ENCODE results near the gene ESF1. TPM values are rescaled to one million over a fixed set of nuclear protein-coding genes. Genes with fewer than 3 reads are reported as not detected.

The ESF1 gene, protein sequence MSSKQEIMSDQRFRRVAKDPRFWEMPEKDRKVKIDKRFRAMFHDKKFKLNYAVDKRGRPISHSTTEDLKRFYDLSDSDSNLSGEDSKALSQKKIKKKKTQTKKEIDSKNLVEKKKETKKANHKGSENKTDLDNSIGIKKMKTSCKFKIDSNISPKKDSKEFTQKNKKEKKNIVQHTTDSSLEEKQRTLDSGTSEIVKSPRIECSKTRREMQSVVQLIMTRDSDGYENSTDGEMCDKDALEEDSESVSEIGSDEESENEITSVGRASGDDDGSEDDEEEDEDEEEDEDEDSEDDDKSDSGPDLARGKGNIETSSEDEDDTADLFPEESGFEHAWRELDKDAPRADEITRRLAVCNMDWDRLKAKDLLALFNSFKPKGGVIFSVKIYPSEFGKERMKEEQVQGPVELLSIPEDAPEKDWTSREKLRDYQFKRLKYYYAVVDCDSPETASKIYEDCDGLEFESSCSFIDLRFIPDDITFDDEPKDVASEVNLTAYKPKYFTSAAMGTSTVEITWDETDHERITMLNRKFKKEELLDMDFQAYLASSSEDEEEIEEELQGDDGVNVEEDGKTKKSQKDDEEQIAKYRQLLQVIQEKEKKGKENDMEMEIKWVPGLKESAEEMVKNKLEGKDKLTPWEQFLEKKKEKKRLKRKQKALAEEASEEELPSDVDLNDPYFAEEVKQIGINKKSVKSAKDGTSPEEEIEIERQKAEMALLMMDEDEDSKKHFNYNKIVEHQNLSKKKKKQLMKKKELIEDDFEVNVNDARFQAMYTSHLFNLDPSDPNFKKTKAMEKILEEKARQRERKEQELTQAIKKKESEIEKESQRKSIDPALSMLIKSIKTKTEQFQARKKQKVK
- 13.6 and 18.4 TPM in 2 replicates for polyA plus RNA-seq (2014; cell fraction: cytosol; rRNA removed)
- 15.4 and 16.8 TPM in 2 replicates for polyA plus RNA-seq (2014; cell fraction: nucleus; rRNA removed)

DNA sequence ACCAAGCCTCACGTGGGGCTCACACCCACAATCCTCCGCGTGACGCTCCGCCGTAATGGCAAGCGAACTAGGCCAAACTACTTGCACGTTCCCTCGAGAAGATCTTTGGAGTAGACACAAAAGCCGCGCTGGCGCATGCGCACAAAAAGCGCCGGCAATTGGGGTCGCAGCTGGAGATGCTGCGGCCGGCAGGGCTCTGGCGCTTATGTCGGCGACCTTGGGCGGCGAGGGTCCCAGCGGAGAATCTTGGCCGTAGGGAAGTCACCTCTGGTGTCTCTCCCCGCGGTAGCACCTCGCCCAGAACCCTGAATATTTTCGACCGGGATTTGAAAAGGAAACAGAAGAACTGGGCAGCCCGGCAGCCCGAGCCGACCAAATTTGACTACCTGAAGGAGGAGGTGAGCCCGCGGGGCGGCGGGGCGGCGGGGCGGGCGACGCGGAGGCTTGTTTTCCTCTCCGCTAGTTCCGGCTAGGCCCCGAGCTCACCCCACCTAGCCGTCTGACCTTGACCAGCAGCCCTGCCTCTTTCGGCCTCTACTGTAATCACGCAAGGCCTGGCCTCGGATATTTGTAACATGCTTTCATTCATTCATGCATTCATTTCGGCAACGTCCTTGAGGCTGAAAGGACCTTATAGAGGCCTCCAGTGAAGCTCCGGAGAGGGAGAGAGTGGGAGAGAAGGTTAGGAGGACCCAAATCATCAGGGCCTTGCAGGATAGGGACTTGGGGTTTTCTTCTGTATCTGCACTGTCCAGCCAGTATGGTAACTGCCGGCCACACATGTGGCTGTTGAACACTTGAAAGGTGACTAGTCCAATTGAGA, at the start of gene ESF1, which contains the start of gene NDUFAF5:
ESF1 (minus strand) TSS at position 27 of the 823 bp plus-strand sequence. CDS start 1,779 bp downstream, outside the sequence.
NDUFAF5 (plus strand) TSS at position 136 of the 823 bp plus-strand sequence; CDS start at position 177, 41 bp downstream.
- peak; percentile 99 for DNase-seq (ENCODE audit: low spot score)

DNA sequence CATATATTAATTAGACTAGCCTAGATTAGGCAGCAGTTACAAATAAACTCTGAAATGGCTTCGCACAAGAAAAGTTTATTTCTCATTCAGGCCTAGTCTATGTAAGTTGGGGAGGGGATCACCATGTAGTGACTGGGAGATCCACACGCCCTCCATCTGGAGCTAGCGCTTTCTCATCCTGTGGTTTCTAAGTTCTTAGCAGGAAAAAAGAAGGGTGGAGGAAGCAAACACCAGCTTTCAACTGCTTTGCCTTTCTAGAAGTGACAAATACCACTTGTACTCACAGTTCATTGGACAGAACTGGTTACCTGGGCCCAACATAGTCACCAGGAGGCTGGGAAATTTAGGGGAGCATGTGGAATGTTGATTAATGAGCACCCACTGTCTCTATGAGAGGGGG, 46.8 kb upstream of the ESF1 start:
- DNase-seq (ENCODE audit: low spot score): no peak

DNA sequence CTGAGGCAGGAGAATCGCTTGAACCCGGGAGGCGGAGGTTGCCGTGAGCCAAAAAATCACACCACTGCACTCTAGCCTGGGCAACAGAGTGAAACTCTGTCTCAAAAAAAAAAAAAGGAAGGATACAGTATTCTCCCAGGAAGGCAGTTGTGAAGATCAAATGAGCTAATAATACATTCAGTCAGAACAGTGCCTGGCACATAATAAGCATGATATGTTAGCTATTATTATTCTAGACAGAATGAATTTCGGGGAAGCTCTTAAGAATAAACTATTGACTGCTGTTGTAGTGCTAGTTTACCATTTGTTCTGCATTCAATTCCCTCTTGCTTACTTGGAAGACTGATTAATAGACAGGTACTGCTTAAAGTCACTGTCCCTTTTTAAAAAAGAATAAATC, 40.7 kb upstream of the ESF1 start:
- DNase-seq (ENCODE audit: low spot score): no peak

DNA sequence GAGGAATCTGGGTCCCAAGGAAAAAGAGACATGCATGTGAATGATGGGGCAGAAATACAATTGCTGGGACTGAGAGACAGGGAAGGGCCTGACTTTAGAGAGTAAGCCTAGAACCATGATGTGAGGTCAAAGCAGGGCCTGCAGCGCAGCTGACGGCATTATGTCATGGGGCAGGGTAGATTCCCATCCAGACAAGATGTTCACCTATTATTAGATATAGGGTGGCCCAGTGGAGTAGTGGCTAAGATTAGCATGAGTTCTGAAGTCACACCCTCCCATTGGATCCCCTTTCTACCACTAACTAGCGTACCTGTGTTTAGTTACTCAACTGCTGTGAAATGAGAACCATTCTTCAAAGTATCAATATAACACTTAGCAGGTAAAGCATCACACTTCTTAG, 39.7 kb upstream of the ESF1 start:
- no peak for DNase-seq (ENCODE audit: low spot score)

DNA sequence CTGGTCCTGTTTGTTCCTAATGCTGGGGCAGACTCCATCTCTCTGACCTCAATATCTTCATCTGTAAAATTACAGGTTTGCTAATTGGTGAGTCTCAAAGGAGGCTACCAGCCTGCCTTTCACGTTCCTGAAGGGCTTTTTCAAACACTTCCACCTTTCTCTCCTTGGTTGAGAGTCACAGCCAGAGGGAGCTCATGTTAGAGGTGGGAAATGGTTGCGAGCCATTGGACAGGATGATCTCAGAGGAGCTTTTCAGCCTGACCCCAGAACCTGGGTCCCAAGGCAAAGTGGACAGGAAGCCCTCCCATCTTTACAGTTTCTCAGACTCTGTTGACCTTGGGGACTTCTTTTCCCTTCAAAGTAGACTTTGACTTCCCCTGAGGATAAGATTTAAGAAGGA, 37.7 kb upstream of the ESF1 start:
- DNase-seq (ENCODE audit: low spot score): no peak

DNA sequence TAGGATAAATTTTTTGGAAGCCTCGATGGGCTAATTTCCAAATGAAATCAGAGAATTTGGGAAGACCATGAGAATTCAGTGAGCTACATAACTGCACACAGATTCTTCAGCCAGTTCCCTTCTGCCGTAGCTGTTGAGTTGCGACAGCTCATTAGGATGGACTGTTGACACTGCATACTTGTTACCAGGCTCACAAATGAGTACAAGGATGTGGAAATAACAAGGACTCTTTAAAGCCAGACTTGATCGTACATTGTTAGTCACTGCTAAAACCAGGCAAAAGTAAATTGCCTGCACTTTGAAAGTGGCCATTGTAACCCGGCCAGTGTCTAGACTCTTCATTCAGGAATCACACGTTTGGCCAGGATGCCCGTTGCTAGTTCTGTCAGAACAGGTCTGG, 37.2 kb upstream of the ESF1 start:
- DNase-seq (ENCODE audit: low spot score): no peak

DNA sequence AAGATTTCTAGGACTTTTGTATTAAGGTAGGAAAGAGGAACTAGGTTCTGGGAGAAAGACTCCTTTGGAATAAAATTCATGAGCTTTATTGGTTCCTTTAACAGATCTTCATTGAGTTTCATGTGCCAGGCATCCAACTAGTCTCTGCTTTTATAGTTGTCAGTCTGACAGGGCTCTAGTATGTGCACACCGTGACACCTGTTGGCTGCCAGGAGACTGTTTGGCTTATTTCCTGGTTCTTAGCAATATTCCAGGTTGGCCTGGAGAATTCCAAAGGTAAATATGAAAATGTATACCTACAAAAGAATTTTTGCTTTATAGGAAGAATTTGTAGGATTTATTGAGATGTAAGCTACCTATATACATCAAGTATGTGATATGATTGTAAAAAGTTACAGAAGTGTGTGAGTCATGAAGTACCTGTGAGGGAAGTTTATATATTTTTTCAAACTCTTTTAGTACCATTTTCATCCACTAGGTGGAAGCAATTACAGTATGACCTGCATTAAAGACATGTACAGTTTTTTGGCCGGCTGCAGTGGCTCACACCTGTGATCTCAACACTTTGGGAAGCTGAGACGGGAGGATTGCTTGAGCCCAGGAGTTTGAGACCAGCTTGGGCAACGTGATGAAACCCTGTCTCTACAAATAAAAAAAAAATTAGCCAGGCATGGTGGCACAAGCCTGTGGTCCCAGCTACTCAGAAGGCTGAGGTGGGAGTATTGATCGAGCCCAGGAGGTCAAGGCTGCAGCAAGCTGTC, 35.3 kb upstream of the ESF1 start:
- DNase-seq (ENCODE audit: low spot score): peak; percentile 50

DNA sequence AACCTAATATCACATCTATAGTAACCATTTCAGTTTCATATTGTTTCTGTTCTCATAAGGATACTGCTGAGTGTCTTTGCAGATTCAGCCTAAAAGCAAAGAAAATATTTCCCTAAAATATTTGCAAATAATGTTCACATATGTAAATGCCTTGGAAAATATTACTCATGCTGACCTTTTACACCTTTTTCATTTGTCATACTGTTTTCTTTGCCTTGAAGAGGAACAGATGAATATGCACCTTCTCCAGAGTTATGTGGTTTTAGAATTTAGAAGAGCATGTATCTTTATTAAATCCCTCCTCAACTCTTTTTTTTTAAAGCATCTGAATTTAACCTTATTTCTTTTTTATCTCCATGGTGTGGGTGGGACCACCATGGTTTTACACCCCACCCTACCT, 32.6 kb upstream of the ESF1 start:
- DNase-seq (ENCODE audit: low spot score): no peak

DNA sequence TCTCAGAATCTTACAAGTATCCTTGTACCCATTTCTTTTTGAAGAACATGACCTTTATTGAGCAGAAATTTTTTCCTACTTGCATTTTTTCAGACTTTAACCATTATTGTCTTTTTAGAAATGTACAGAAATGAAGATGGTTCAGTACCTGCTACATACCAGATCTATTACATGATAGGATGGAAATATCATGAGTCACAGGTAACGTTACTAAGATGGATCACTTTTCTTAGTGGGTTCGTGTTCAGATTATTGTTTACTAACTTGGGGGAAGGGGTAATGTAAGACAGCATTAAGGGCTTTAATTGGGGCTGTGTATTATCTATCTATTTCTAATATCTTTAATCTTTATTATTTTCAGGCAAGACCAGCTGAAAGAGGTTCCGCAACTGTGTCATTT, 32.0 kb upstream of the ESF1 start:
- DNase-seq (ENCODE audit: low spot score): no peak

DNA sequence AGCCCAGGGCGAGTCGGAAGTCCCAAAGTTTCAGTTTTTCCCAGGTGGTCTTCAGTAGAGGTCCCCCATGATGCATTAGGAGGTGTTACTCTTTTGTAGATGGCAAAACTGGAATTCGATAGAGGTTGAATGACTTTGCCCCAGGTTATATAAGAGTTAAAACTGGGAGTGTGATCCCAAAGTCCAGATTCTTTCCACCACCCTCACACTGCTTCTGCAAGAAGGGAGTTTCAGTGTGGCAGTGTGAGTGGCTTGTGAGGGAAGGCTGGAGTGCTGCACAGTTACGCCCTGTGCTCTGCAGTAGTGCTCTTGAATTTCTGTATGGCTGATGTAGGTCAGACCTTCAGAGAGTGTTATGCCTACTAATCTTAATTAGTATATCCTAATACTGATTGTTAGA, 30.0 kb upstream of the ESF1 start:
- DNase-seq (ENCODE audit: low spot score): no peak

DNA sequence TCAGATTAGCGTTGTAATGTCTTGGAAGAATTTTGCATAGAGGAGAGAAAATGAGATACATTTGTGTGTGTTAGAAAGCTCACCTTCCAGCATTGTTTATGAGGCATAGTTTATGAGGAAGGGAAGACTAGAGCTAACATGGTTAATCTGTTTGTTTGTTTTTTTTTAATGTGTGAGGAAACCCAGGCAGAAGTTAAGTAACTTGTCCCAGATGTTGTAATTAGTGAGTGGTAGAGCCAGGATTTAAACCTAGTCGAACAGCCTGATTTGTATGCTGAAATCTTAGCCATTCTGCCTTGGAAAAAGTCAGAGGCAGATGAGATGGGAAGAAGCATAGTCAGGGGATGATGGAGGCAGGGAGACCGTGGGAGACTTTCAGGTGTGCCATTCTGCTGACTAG, 29.2 kb upstream of the ESF1 start:
- no peak for DNase-seq (ENCODE audit: low spot score)

DNA sequence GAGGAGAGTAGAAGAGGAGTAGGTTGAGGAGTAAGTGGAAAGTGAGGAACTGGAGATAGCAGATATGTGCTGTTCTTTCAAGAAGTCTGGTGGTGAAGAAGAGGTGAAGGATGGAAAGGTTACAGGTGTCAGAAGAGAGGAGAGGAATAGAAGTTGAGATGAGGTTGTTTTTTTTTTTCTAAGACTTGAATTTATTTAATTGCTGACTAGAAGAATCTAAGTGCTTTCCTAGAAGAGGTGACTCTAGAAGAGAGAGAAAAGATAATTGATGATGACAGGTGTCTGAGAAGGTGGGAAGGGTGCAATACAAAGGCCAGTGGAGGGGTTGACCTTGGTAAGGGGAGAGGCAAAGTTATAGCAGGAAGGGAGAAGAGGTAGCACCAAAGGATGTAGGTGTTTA, 25.7 kb upstream of the ESF1 start:
- no peak for DNase-seq (ENCODE audit: low spot score)

DNA sequence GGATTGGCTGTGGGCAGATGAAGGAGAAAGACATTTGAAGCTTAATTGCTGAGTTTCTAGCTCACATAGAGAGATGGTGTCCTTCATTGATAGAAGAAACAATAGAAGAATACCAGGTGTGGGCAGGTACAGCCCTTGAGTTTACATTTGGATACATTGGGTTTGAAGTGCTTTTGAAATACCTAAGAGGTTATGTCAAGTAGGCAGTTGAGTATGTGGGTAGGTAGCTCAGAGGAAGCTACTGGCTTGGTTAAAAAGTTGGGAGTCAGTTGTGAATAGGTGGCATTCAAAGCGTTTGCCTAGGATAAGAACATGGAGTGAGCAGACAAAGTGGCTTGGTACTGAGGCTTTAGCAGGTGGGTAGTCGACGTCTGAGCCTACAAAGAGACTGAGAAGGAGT, 25.1 kb upstream of the ESF1 start:
- no peak for DNase-seq (ENCODE audit: low spot score)

DNA sequence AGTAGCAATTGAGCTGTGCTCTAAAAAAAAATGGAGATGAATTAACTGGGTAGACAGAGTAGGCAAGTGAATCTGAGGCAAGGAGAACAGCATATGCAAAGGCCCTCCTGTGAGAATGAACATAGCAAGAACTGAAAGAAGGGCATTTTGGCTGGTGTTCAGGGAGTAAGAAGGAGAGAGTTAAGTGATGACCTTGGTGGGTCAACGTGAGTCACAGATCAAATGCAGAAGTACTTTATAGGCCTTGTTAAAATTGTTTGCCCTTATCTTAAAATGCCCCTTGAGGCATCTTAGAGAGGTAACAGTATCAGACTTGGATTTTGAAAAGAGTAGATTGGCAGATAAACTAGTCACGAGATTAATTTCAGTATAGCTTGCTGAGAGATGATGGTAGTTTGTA, 24.7 kb upstream of the ESF1 start:
- DNase-seq (ENCODE audit: low spot score): no peak

DNA sequence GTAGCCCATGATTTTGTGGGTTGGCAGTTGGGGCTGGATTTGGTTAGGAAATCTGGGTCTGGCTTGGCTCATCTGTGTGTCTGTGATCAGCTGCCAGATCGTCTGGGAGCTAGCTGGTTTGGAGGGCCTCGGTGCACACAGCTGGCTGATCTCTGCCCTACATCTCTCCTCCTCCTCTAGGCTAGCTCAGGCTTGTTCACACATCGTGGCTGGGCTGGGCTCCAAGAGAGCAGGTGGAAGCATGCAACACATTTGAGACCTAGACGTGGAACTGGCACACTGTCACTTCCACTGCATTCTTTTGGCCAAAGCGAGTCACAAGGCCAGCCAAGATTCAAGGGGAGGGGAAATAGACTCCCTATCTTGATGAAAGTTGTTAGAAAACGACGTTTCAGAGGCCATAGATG, 16.0 kb upstream of the ESF1 start:
- DNase-seq (ENCODE audit: low spot score): peak; percentile 23

DNA sequence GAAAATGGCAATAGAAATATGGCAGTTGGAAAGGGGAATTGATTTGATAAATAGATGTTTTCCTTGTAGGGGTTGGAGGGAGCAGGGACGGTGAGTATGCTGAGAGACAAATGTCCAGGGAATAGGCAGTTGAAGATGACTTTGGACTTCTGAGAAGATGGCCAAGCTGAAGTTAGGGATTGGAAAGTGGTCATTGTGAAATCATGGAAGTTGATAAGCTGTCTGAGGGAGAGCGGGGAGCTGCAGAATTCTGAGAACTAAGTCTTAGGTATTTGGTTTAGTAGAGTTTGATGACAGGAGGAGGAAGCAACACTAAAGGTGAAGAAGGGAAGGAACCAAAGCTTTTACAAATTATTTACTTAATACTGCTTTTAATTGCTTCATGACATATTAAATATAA, 15.3 kb upstream of the ESF1 start:
- DNase-seq (ENCODE audit: low spot score): no peak

DNA sequence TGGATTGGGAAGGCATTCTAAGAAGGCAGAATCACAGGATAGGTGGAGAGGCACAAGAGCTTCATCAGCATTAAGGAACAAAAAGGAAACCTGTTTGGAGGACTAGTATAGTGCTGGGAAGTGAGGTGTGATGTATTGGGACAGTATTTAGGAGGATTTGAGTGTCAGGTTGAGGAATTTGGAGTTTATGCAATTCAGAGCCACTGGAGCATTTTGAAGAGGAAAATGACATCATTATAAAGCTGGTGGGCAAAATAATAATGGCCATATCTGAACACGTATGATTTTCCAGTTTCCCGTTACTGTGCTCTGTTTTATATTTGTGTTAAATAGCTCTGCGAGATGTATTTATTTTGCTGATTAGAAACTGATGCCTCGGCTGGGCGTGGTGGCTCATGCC, 14.3 kb upstream of the ESF1 start:
- DNase-seq (ENCODE audit: low spot score): no peak

DNA sequence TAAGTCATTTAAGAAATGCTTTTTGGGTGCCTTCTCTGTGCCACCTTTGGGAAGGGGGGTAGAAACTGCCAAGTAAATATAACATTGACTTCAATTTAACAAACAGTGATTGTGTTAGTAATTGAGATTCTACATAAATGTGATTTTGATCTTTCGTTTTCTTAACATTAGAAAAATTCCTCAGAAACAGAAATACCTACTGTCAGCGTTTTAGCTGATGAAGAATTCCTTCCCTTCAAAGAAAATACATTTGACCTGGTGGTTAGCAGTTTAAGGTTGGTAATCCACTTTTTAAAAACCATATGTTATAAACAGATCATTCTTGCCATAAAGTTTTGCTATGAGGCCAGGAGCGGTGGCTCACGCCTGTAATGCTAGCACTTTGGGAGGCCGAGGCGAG, 9.9 kb upstream of the ESF1 start:
- no peak for DNase-seq (ENCODE audit: low spot score)

DNA sequence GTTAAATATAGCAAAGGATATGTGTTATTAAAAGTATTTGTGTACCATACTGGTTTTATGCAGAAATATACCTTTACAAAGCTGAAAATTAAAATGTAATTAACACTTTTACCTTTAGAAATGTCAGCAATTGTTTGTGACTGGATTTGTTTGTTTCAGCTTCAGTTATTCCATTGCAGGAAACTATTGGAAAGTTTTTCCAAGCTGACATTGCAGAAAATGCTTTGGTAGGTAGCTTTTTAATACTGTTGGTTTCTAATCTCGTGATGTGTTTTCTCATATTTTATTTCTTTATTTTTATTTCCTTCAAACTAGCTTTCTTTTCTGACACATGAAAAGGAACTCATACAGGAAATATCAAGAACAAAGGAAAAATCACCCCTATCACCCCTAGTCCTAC, 8.3 kb upstream of the ESF1 start:
- no peak for DNase-seq (ENCODE audit: low spot score)

DNA sequence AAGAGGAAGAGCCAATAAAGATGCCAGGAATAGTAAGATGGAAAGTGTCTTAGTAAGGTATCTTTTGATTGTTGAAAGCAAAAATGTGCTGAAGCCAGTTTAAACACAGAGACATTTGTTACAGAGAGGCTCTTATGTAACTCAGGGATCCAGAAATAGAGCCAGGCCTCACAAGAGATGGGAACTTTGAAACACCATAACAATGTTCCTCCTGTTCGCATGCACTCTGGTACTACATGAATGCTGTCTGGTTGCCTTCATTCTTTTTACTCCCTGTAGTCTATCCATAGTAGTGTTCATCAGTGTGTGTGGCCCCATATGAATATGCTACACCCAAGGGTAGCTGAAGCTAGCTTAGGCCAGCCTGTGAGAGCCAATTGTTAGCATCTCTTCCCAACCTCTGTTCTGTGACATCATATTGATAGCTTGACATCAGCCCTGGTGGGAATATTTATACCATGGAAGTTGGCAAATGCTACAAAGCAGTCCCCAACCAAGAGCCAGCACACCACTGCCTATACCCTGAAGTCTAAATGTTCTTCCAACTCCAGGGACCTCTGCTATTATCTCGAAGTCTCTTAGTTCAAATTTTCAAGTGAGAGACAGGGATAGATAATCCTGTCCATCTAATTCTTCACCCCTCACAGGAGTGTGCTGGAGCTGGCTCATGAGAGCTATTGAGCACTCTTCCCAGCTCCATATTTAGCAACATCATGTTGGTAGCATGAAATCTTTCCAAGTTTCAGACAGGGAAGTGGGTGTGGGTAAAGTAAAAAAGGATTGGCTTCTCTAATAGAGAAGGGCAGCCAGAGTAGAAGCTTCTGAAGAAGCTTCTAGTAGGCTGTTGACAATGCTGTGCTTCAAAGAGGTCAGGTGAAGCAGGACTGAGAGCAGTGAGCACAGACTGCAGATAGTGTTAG, 7.1 kb upstream of the ESF1 start:
- no peak for DNase-seq (ENCODE audit: low spot score)

Data from SK-N-DZ (cell line).